ENCODE results near the gene OTOGL. TPM values are rescaled to one million over a fixed set of nuclear protein-coding genes. Genes with fewer than 3 reads are reported as not detected.

The OTOGL gene
- total RNA-seq, 1 experiment from 2014 or later: not detected

DNA sequence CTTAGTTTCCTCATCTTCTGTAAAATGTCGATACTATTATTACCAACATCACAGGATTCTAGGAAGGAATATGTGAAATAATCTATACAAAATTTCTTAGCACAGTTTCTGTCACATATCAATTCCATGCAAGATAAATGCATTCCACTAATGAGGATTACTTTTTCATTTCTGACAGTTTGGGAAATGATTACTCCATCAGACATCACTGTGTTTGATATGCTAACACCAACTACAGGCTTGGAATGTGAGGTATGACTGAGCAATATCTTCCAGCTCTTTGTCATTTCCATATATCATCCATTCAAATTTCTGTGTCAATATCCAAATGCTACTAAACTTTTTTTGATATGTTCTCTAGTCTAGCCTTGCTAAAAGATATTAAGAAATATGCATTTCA, 233.5 kb downstream of the OTOGL start:
- TF ChIP-seq, protein P1, sequence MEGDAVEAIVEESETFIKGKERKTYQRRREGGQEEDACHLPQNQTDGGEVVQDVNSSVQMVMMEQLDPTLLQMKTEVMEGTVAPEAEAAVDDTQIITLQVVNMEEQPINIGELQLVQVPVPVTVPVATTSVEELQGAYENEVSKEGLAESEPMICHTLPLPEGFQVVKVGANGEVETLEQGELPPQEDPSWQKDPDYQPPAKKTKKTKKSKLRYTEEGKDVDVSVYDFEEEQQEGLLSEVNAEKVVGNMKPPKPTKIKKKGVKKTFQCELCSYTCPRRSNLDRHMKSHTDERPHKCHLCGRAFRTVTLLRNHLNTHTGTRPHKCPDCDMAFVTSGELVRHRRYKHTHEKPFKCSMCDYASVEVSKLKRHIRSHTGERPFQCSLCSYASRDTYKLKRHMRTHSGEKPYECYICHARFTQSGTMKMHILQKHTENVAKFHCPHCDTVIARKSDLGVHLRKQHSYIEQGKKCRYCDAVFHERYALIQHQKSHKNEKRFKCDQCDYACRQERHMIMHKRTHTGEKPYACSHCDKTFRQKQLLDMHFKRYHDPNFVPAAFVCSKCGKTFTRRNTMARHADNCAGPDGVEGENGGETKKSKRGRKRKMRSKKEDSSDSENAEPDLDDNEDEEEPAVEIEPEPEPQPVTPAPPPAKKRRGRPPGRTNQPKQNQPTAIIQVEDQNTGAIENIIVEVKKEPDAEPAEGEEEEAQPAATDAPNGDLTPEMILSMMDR (IDR thresholded peaks at IDR 0.05; ENCODE audit: unreplicated experiment): no peak
- Mint-ChIP-seq H3K4me1 (ENCODE audit: insufficient read depth, unreplicated experiment) (no peaks in the 10 kb centered on the region), H3K27ac (ENCODE audit: low read depth, unreplicated experiment) (no peak overlapping the region), H3K4me3 (ENCODE audit: unreplicated experiment) (no peak overlapping the region), H3K27me3 (ENCODE audit: insufficient read depth, unreplicated experiment) (peaks cover 60% of the 10 kb centered on the region), H3K36me3 (ENCODE audit: insufficient read depth, unreplicated experiment) (no peaks in the 10 kb centered on the region), H3K9me3 (ENCODE audit: unreplicated experiment) (no peaks in the 10 kb centered on the region)
- no TSS peak for BruUV-seq (replicated peaks)
- POLR2A ChIA-PET: no interaction called here
- intact Hi-C loops (cut with micrococcal nuclease): no loop called here
- no peak for DNase-seq (ENCODE audit: unreplicated experiment)
- CTCF ChIA-PET: interaction anchor here (0.5 to 0.6 kb wide), 2 partner anchors 96 to 149 kb away, joined by 3 read pairs; no protein-coding TSS in a partner anchor

DNA sequence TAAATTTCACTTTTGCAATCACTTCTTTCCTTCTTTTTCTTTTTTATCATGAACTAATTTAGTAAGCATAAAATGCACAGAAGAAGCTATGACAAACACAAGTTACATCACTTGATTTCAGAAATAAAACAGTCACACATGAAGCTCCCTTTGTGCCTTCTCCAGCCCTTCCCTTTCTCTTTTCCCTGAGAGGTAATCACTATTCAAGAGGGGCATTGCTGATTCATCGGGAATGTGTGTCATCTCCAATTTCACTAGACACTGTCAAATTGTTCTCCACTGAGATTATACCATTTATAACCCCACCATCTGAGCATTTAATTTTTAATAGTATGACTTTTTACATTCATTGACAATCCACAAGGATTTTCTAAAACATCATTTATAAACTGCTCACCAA, 253.1 kb downstream of the OTOGL start:
- peak; percentile 12 for DNase-seq (ENCODE audit: unreplicated experiment)
- intact Hi-C loops (cut with micrococcal nuclease): no loop called here
- H3K36me3 Mint-ChIP-seq (ENCODE audit: insufficient read depth, unreplicated experiment): no peaks in the 10 kb centered on the region
- ChIA-PET CTCF (no interaction called here), POLR2A (no interaction called here)
- no peak overlapping the region for H3K4me3 Mint-ChIP-seq (ENCODE audit: unreplicated experiment)
- H3K4me1 Mint-ChIP-seq (ENCODE audit: insufficient read depth, unreplicated experiment): no peaks in the 10 kb centered on the region
- H3K27ac Mint-ChIP-seq (ENCODE audit: low read depth, unreplicated experiment): no peak overlapping the region
- no TSS peak for BruUV-seq (replicated peaks)
- H3K27me3 Mint-ChIP-seq (ENCODE audit: insufficient read depth, unreplicated experiment): peaks cover 25% of the 10 kb centered on the region
- no peaks in the 10 kb centered on the region for H3K9me3 Mint-ChIP-seq (ENCODE audit: unreplicated experiment)
- TF ChIP-seq, protein P1 (IDR thresholded peaks at IDR 0.05; ENCODE audit: unreplicated experiment): no peak

DNA sequence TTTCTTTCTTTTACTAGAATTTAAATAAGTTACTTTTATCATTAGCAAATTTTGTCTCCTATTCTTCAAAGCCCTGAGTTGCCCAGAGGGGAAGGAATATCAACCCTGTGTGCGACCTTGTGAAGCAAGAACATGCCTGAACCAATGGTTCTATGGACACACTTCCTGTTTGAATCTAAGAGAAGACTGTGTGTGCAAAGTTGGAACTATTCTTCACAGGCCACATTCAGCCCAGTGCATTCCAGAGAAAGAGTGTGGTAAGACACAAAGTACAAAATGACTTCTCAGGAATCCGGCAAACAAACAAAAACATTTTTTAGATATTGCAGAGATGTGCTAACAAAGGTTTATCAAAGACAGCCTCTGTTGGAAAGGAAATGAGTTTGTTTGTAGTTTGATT, 253.9 kb downstream of the OTOGL start:
- Mint-ChIP-seq H3K27me3 (ENCODE audit: insufficient read depth, unreplicated experiment) (peaks cover 18% of the 10 kb centered on the region), H3K27ac (ENCODE audit: low read depth, unreplicated experiment) (no peak overlapping the region), H3K4me3 (ENCODE audit: unreplicated experiment) (no peak overlapping the region), H3K4me1 (ENCODE audit: insufficient read depth, unreplicated experiment) (no peaks in the 10 kb centered on the region), H3K36me3 (ENCODE audit: insufficient read depth, unreplicated experiment) (no peaks in the 10 kb centered on the region), H3K9me3 (ENCODE audit: unreplicated experiment) (no peaks in the 10 kb centered on the region)
- BruUV-seq (replicated peaks): no TSS peak
- CTCF ChIA-PET: no interaction called here
- POLR2A ChIA-PET: no interaction called here
- TF ChIP-seq, protein P1 (IDR thresholded peaks at IDR 0.05; ENCODE audit: unreplicated experiment): no peak
- intact Hi-C loops (cut with micrococcal nuclease): no loop called here
- DNase-seq (ENCODE audit: unreplicated experiment): peak; percentile 2

DNA sequence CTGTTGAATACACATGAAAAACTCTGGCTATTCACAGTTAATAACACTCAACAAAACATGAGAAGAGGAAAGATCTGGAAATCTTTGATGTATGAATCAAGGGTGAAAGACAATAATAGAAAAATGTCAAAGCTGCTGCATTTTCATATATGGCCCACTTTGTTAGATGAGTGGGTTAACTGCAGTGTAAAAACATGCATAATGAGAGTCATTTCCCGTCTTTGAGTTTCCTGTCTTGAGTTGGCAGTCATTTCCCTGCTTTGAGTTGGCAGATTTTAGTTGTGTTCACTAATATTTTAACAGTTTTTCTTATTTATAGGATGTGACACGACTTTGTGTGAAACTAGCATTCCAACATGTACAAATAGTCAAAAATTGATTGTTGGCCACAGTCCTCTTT, 256.8 kb downstream of the OTOGL start:
- H3K27me3 Mint-ChIP-seq (ENCODE audit: insufficient read depth, unreplicated experiment): no peaks in the 10 kb centered on the region
- TF ChIP-seq, protein P1 (IDR thresholded peaks at IDR 0.05; ENCODE audit: unreplicated experiment): no peak
- no peak for DNase-seq (ENCODE audit: unreplicated experiment)
- CTCF ChIA-PET: no interaction called here
- H3K4me3 Mint-ChIP-seq (ENCODE audit: unreplicated experiment): no peak overlapping the region
- POLR2A ChIA-PET: no interaction called here
- intact Hi-C loops (cut with micrococcal nuclease): no loop called here
- H3K9me3 Mint-ChIP-seq (ENCODE audit: unreplicated experiment): no peaks in the 10 kb centered on the region
- no peaks in the 10 kb centered on the region for H3K36me3 Mint-ChIP-seq (ENCODE audit: insufficient read depth, unreplicated experiment)
- no peaks in the 10 kb centered on the region for H3K4me1 Mint-ChIP-seq (ENCODE audit: insufficient read depth, unreplicated experiment)
- H3K27ac Mint-ChIP-seq (ENCODE audit: low read depth, unreplicated experiment): no peak overlapping the region
- BruUV-seq (replicated peaks): no TSS peak
